ENCODE measurements around the gene TENM3.

Gene TENM3

GRCh38 chr4:182447767-182448280 lies 204.6 kb downstream of the TENM3 start:
- in situ Hi-C loops (cut with MboI; ENCODE audit: low sequenced_read_pairs): no loop called here

DNA sequence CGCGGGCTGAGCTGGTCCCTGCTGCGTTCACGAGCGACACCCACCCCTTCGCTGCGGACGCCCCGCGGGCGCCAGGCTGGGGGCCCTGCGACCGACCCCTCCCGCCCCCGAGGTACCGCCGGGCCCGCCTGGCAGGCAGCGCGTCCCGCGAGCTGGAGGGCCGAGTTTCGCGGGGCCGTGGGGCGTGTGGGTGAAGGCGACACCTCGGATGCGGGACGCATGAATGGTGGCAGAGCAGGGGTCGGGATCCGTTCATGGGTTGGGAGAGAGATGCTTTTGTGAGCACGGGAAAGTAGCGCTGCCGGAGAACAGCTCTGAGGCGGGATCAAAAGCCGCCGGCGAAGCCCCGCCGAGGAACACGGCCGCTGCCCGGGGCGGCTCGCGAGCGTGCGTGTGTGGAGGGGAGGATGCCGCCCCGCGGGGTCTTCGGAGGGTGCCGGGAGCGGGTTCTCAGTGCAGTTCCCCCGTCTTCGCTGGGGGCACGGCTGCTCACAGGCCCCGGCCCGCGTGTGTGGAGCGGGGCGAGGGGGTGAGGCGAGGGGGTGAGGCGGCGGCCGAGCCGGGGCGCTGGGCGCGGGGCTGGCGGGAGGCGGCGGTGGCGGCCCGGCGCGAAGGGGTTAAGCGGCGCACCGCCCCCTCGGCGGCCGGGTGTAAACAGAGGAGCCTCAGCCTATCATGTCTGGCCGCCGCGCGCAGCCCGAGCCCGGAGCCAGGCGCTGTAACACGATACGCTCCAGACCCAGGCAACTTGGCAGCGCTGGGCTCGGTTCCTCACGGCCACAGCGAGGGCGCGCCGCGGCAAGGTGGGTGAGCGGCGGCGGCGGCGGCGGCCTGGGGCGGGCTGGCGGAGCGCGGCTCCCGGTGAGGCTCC lies 205.3 kb downstream of the TENM3 start:
- in situ Hi-C loops (cut with MboI; ENCODE audit: low sequenced_read_pairs): no loop called here

GRCh38 chr4:182449186-182449929 lies 206.2 kb downstream of the TENM3 start:
- in situ Hi-C loops (cut with MboI; ENCODE audit: low sequenced_read_pairs): no loop called here

DNA sequence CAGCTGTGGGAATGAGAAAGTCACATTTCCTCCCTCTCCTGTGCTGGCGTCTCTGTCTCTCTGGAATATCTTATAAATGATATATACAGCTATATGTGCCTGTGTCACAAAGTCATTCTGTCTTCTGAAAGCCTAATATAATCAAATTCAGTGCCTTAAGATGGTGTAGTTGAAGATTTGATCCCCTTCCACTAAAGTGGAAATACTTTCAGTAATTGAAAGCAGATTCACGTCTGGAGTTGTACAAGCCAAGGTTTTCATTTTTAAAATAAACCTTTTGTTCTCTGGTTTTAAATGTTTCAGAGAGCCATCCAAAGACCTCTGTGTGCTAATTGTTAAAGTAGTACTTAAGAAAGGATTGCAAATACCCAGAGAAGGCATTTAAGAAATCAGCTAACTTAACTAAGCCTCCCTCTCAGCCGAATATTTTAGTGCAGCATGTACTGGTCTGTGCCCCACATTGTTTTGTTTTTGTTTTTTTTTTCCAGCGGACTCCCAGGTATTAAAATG lies 206.8 kb downstream of the TENM3 start:
- in situ Hi-C loops (cut with MboI; ENCODE audit: low sequenced_read_pairs): no loop called here

DNA sequence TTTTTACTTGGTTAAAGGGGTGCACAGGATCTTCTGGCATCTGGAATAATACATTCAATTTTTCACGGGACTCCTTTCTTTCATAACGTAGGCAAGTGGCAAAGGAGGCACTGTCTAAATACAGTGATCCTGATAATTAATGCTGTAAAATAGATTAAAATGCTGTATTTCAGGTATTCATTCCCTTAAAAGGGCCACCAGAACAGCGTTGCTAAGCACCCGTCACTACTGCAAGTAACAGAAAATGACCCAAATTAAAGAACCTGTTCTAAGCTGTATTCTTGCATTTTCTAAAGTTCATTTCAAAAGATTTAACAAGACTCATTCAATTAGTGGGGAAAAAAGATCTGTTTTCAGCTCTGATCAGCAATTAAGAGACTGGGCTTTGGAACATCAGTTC lies 208.2 kb downstream of the TENM3 start:
- in situ Hi-C loops (cut with MboI; ENCODE audit: low sequenced_read_pairs): no loop called here

DNA sequence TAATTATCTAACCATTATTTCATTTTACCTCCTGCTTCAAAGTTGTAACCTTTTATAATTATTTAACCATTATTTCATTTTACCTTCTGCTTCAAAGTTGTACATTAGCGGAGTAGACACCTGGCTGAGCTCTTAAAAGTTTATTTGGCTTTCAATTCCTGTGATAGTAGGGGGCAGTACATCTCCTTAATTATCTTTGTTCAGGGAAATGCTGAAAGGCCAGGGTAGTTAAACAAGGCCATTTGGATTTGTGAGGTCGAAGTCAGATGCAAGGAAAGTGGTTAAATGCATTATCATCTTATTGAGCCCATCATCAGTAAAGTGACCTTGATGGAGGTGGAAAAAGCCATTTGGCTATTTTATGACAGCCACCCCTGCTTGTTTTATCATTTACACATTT lies 210.6 kb downstream of the TENM3 start:
- in situ Hi-C loops (cut with MboI; ENCODE audit: low sequenced_read_pairs): no loop called here

- in situ Hi-C loops (cut with MboI; ENCODE audit: low sequenced_read_pairs): no loop called here
These were observed 211.3 kb downstream of the TENM3 start for GRCh38 chr4:182454440-182455013.

- in situ Hi-C loops (cut with MboI; ENCODE audit: low sequenced_read_pairs): no loop called here
These were observed 221.9 kb downstream of the TENM3 start for GRCh38 chr4:182465114-182465513.

DNA sequence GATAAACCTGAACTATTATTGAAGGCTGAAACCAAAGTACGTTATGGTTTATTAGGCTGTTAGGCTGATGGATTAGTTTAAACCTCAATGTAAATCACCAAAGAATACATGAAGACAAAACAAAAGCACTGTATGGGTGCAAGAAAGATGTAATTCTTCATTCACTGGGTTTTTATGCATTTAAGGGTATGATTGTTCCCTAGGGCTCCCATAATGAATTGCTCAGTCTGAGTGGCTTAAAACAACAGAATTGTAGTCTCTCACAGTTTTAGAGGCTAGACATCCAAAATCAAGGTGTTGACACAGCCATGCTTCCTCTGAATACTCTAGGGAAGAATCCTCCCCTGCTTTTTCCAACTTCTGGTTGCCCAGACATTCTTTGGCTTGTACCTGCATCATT lies 222.8 kb downstream of the TENM3 start:
- in situ Hi-C loops (cut with MboI; ENCODE audit: low sequenced_read_pairs): no loop called here

DNA sequence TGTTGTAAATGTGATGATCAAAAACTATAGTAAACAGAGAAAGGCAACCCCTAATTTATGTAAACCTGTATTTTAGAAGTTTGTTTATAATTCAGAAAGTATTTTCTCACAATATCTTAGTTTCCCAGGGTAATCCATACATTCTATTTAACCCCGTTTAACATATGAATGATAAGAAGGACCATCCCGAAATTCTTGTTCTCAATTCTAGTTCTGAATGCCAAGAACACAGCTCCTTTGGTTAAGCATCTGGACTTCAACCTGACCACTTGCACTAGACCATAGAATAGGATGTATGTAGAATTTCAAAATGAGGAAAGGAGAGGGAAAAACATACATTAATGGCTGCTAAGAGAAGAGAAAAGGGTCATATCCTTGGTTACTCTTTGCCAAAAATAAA lies 227.0 kb downstream of the TENM3 start:
- in situ Hi-C loops (cut with MboI; ENCODE audit: low sequenced_read_pairs): no loop called here

GRCh38 chr4:182475539-182475938 lies 232.3 kb downstream of the TENM3 start:
- in situ Hi-C loops (cut with MboI; ENCODE audit: low sequenced_read_pairs): no loop called here

- in situ Hi-C loops (cut with MboI; ENCODE audit: low sequenced_read_pairs): no loop called here
These were observed 235.3 kb downstream of the TENM3 start for GRCh38 chr4:182478475-182478874.

- in situ Hi-C loops (cut with MboI; ENCODE audit: low sequenced_read_pairs): no loop called here
These were observed 240.5 kb downstream of the TENM3 start for GRCh38 chr4:182483685-182484084.

DNA sequence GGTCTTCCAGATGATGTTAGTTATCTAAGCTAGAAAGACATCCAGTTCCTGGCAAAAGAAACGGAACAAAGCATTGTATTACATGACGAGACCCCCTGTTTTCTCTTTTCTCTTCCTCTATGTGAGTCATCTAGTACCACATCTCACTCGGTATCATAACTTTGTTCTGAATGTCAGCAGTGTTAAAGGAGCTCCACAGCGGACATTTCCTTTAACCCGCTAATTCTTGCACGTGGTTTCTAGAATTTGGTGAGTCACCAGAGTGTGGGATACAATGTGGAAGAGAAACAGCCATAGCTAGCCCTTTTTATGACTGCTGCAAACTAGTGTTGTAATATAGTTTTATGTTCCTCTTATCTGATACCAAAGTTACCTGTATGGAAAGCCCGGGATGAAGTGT lies 243.7 kb downstream of the TENM3 start:
- in situ Hi-C loops (cut with MboI; ENCODE audit: low sequenced_read_pairs): no loop called here

- in situ Hi-C loops (cut with MboI; ENCODE audit: low sequenced_read_pairs): no loop called here
These were observed 245.7 kb downstream of the TENM3 start for GRCh38 chr4:182488896-182489295.

DNA sequence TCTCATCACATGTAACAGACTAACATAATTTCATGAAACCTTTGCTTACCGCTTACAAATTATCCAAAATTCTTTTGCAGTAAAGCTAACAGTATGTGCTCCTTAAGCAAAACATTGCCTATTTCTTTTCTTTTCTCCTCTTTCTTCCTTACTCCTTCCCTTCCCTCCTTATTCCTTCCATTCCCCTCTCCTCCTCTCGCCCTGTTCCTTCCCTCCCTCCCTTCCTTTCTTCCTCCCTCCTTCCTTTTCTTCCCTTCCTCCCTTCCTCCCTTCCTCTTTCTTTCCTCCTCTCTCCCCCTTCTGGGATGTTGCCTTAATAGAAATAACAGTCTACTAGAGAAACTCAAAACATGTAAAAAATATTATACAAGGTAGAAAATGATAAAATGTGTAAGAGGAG lies 246.4 kb downstream of the TENM3 start:
- in situ Hi-C loops (cut with MboI; ENCODE audit: low sequenced_read_pairs): no loop called here

DNA sequence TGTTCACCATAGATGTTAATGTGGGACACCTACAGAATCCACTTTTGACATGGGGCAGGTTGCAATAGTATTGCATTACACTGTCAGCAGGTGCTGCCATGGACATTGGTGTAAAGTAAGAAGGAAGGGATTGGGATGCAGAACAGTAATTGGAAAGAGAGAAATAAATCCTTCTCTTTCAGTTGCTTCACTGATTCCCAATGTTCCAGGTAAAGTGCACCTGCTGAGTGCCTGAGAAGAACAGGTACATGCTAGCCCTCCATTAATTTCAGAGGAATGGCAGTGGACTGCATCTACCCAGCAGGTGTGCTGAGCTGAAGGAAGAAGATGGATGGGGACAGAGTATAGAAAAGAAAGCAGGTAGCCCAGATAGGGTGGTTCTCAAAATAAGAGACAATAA lies 248.5 kb downstream of the TENM3 start:
- in situ Hi-C loops (cut with MboI; ENCODE audit: low sequenced_read_pairs): no loop called here

- in situ Hi-C loops (cut with MboI; ENCODE audit: low sequenced_read_pairs): no loop called here
These were observed 249.2 kb downstream of the TENM3 start for GRCh38 chr4:182492423-182492822.

DNA sequence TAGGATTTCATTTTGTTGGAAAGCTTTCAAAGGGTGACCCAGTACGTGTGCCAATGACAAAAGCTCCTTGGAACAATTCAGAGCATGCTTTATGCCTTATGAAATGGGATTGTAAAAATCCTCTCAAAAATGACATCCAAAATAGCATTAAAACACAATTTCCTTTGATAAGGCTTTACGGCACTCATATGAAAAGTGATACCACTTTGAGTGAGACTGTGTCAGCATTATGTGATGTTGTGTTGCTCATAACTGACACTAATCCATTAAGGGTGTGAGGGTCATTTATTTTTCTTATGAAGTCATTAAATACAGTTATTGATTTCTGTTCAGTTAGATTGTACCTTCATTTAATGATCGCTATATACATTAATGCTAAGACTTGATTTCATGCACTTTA lies 250.2 kb downstream of the TENM3 start:
- in situ Hi-C loops (cut with MboI; ENCODE audit: low sequenced_read_pairs): no loop called here

GRCh38 chr4:182494103-182494502 lies 250.9 kb downstream of the TENM3 start:
- in situ Hi-C loops (cut with MboI; ENCODE audit: low sequenced_read_pairs): no loop called here

DNA sequence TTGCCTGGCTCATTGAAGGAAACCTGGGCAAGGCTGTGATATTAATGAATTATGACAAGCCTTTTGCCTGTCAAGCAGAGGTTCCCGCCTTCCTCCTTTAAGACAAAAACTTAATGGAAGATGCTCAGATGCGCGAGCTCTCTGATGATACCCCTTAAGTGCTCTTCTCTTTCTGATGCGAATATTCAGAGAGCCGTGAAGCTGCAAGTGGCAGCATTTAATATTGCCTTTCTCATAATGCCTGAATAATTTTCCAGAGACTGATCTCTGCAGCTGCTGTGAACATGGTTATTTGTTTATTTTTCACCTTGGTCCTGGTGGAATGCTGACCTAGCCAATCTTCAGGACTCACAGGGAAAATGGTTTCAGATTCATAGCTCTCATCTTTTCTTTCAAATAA lies 251.8 kb downstream of the TENM3 start:
- in situ Hi-C loops (cut with MboI; ENCODE audit: low sequenced_read_pairs): no loop called here

Data from HL-60/S4 (cell line).